Right atrium auricular region (tissue), 2 donors: ENCODE data around the gene OR2D3. TPM values are rescaled to one million over a fixed set of nuclear protein-coding genes. Genes with fewer than 3 reads are reported as not detected.

Experiments used
- DNase-seq: peaks from one replicate; pipeline ENCODE4 v3.0.0-alpha.2; 2019; ENCODE audit warnings: low spot score
- H3K27ac ChIP-seq, 2 donors: fragments of 200-600 bp; sonication (generic); 1 replicate in 1 of 2; 2 replicates in 1 of 2; pipeline ENCODE4 v1.5.1; 2016 to 2019
- H3K27me3 ChIP-seq, 2 donors: fragments of 200-600 bp; sonication (generic); one replicate each; pipeline versions ENCODE4 v1.5.1 to v1.6.0; 2017 to 2019
- H3K36me3 ChIP-seq: fragments of 200-600 bp; sonication (generic); one replicate; pipeline ENCODE4 v1.5.1; 2016
- H3K4me1 ChIP-seq, 2 donors: fragments of 200-600 bp; sonication (generic); one replicate each; pipeline versions ENCODE4 v1.5.1 to v1.6.0; 2017 to 2019
- H3K4me3 ChIP-seq, 2 donors: fragments of 200-600 bp; sonication (generic); 1 replicate in 1 of 2; 2 replicates in 1 of 2; pipeline ENCODE4 v1.5.1; 2017 to 2019; ENCODE audit warnings: mild to moderate bottlenecking in 1 of 2, moderate library complexity in 1 of 2
- H3K9me3 ChIP-seq, 2 donors: fragments of 200-600 bp; sonication (generic); one replicate each; pipeline ENCODE4 v1.5.1; 2019
- total RNA-seq, 2 donors: library from RNA; depleted of rRNA; stranded (reverse); fragments of >200 nt; gene quantifications; one replicate each; pipeline ENCODE4 v1.1.0, GENCODE V29; 2016
- TF ChIP-seq, protein P1 (sequence below), 2 donors: fragments of 200-600 bp; sonication (generic); IDR thresholded peaks; one replicate each; pipeline ENCODE4 v1.5.1; 2019; ENCODE audit warnings: antibody characterized with exemption in 2 of 2

Gene OR2D3
- total RNA-seq, 2 donors from 2014 or later, result not detected

DNA sequence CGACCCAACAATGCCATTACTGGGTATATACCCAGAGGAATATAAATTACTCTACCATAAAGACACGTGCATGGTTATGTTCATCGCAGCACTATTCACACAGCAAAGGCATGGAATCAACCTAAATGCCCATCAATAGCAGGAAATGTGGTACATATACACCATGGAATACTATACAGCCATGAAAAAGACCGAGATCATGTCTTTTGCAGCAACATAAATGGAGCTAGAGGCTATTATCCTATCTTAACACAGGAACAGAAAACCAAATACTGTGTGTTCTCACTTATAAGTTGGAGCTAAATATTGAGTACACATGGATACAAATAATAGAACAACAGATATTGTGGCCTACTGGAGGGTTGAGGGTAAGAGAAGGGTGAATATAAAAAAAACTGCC is 32.0 kb upstream of the OR2D3 start:
- Histone ChIP-seq H3K4me1 (no peaks in the 10 kb centered on the region), H3K27me3 (no peaks in the 10 kb centered on the region), H3K27ac (no peak overlapping the region), H3K9me3 (peaks cover 0 to 12% of the 10 kb centered on the region in 2 donors), H3K4me3 (no peak overlapping the region), H3K36me3 (no peaks in the 10 kb centered on the region)
- TF ChIP-seq, protein P1, sequence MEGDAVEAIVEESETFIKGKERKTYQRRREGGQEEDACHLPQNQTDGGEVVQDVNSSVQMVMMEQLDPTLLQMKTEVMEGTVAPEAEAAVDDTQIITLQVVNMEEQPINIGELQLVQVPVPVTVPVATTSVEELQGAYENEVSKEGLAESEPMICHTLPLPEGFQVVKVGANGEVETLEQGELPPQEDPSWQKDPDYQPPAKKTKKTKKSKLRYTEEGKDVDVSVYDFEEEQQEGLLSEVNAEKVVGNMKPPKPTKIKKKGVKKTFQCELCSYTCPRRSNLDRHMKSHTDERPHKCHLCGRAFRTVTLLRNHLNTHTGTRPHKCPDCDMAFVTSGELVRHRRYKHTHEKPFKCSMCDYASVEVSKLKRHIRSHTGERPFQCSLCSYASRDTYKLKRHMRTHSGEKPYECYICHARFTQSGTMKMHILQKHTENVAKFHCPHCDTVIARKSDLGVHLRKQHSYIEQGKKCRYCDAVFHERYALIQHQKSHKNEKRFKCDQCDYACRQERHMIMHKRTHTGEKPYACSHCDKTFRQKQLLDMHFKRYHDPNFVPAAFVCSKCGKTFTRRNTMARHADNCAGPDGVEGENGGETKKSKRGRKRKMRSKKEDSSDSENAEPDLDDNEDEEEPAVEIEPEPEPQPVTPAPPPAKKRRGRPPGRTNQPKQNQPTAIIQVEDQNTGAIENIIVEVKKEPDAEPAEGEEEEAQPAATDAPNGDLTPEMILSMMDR (IDR thresholded peaks at IDR 0.05), result no peak
- DNase-seq, result no peak

DNA sequence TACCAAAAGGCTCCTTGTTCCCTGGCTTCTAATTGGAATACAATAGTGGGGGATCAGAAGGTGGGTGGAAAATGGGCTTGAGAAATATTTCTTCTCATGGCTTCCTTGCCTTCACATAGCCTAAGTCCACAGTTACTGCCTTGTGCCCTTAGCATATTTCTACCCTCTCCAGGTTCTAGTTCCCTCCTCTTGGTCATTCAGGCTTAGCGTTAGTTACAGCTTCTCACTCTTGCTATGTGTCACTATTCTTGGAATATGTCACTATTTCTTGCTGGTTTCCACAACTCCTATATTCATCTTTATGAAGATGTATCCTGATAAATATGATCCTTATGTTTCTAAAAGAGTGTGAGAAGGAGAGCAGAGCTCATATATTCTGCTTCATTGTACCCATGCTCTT is 31.0 kb upstream of the OR2D3 start:
- TF ChIP-seq, protein P1 (IDR thresholded peaks at IDR 0.05), result no peak
- Histone ChIP-seq H3K36me3 (no peaks in the 10 kb centered on the region), H3K9me3 (peaks cover 0 to 12% of the 10 kb centered on the region in 2 donors), H3K4me1 (no peaks in the 10 kb centered on the region), H3K4me3 (no peak overlapping the region), H3K27ac (no peak overlapping the region), H3K27me3 (no peaks in the 10 kb centered on the region)
- no peak for DNase-seq

DNA sequence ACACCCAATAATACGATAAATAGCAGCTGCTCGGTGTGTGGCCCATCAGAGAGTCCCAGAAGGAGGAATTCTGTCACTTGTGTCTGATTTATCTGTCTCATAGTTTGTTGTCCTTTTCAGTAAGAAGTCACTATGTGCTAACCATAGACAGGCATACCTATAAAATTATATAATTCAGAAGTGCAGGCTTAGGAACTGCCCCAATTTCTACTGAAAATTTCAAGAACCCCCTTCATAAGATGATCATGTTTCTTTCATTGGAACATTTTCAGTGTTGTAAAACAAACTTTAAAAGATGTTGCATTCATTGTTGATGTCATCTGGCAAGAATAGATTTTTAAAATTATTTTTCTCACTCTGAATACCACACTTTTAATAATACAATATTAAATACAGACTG is 28.4 kb upstream of the OR2D3 start, which contains the start of gene OR2D2:
TSS of gene OR2D2 (minus strand) at position 101 of the 400 bp plus-strand sequence. CDS start at position 101, 0 bp downstream.
- Histone ChIP-seq H3K4me3 (no peak within 1 kb of the TSS), H3K36me3 (no peaks in the 10 kb centered on the region), H3K27ac (no peak within 1 kb of the TSS), H3K4me1 (no peaks in the 10 kb centered on the region), H3K27me3 (no peaks in the 10 kb centered on the region), H3K9me3 (peaks cover 0 to 12% of the 10 kb centered on the region in 2 donors)
- no peak for DNase-seq
- TF ChIP-seq, protein P1 (IDR thresholded peaks at IDR 0.05), result no peak

- H3K27ac ChIP-seq, result no peak overlapping the region
- H3K4me1 ChIP-seq, result no peaks in the 10 kb centered on the region
- TF ChIP-seq, protein P1 (IDR thresholded peaks at IDR 0.05), result no peak
- H3K27me3 ChIP-seq, result no peaks in the 10 kb centered on the region
- DNase-seq, result no peak
- H3K36me3 ChIP-seq, result no peaks in the 10 kb centered on the region
- peaks cover 0 to under 1% of the 10 kb centered on the region in 2 donors for H3K9me3 ChIP-seq
- no peak overlapping the region for H3K4me3 ChIP-seq
These were observed 26.7 kb upstream of the OR2D3 start for GRCh38 chr11:6894097-6894496.

- TF ChIP-seq, protein P1 (IDR thresholded peaks at IDR 0.05), result no peak
- no peak overlapping the region for H3K4me3 ChIP-seq
- no peak for DNase-seq
These were observed 25.8 kb upstream of the OR2D3 start for GRCh38 chr11:6895010-6895409.

GRCh38 chr11:6898911-6899310 is 21.9 kb upstream of the OR2D3 start:
- Histone ChIP-seq H3K27ac (no peak overlapping the region), H3K36me3 (no peaks in the 10 kb centered on the region), H3K27me3 (no peaks in the 10 kb centered on the region), H3K4me1 (no peaks in the 10 kb centered on the region), H3K4me3 (no peak overlapping the region), H3K9me3 (no peaks in the 10 kb centered on the region)
- TF ChIP-seq, protein P1 (IDR thresholded peaks at IDR 0.05), result no peak
- no peak for DNase-seq

More at GRCh38 chr11:6895010-6895409, 25.8 kb upstream of the OR2D3 start:
- H3K27me3 ChIP-seq, result no peaks in the 10 kb centered on the region
- no peaks in the 10 kb centered on the region for H3K4me1 ChIP-seq
- no peak overlapping the region for H3K27ac ChIP-seq
- no peaks in the 10 kb centered on the region for H3K9me3 ChIP-seq
- H3K36me3 ChIP-seq, result no peaks in the 10 kb centered on the region
